Breast epithelium (tissue), 3 donors: Measurements from ENCODE around the gene PEX5L.

Experiments used
- POLR2A ChIP-seq: fragments of 450-650 bp; IDR thresholded peaks from one replicate; pipeline ENCODE4 v1.6.1; 2016; ENCODE audit warnings: antibody characterized with exemption, mild to moderate bottlenecking, moderate library complexity
- POLR2AphosphoS5 ChIP-seq, 3 donors: sonication (generic); formaldehyde crosslinking; IDR thresholded peaks; one replicate each; pipeline ENCODE4 v1.6.1; 2017; ENCODE audit warnings: antibody characterized with exemption in 3 of 3
- TF ChIP-seq, protein P1 (sequence below), 3 donors: fragments of 450-650 bp; IDR thresholded peaks; one replicate each; pipeline ENCODE4 v1.5.1; 2016 to 2017; ENCODE audit warnings: antibody characterized with exemption in 3 of 3, mild to moderate bottlenecking in 3 of 3, moderate library complexity in 3 of 3

DNA sequence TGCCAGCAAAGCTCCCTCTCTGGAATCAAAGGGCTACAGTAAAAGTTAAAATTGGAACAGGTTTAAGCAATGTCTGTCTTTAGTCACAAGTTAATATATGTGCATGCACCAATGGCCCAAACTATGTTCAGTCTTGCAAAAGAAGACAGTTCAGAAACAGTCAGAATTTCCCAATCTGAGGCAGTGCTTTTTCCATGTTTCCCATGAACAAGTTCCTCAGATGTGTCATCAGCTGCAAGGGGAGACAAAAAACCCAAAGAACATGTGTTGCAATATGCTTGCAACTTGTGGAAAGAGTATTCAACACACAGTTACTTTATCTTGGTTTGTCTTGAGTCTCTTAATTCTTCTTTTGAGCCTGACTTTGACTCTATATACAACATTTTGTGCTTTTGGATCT is 235.5 kb downstream of the PEX5L start:
- TF ChIP-seq, protein P1, sequence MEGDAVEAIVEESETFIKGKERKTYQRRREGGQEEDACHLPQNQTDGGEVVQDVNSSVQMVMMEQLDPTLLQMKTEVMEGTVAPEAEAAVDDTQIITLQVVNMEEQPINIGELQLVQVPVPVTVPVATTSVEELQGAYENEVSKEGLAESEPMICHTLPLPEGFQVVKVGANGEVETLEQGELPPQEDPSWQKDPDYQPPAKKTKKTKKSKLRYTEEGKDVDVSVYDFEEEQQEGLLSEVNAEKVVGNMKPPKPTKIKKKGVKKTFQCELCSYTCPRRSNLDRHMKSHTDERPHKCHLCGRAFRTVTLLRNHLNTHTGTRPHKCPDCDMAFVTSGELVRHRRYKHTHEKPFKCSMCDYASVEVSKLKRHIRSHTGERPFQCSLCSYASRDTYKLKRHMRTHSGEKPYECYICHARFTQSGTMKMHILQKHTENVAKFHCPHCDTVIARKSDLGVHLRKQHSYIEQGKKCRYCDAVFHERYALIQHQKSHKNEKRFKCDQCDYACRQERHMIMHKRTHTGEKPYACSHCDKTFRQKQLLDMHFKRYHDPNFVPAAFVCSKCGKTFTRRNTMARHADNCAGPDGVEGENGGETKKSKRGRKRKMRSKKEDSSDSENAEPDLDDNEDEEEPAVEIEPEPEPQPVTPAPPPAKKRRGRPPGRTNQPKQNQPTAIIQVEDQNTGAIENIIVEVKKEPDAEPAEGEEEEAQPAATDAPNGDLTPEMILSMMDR (IDR thresholded peaks at IDR 0.05) = no peak
- TF ChIP-seq POLR2A = no peak
- TF ChIP-seq POLR2AphosphoS5 (IDR thresholded peaks at IDR 0.05) = no peak
